Measurements from ENCODE around the gene TRPM4.

Gene TRPM4

GRCh38 chr19:49113762-49114629 is 43.6 kb upstream of the TRPM4 start, which contains the start of gene LIN7B:
Gene LIN7B (plus strand): TSS chr19:49114370. CDS start chr19:49114405, 35 bp downstream.
- Mint-ChIP-seq H3K4me3 (peak within 1 kb of the TSS; percentile 85), H3K4me1 (peaks cover 47% of the 10 kb centered on the region)

GRCh38 chr19:49114630-49115363 is 42.8 kb upstream of the TRPM4 start:
- Mint-ChIP-seq H3K36me3 (ENCODE audit: low read depth) (no peaks in the 10 kb centered on the region), H3K27ac (no peak overlapping the region), H3K4me1 (peaks cover 47% of the 10 kb centered on the region), H3K27me3 (ENCODE audit: low read depth, poor library complexity) (peaks cover 18% of the 10 kb centered on the region), H3K9me3 (no peaks in the 10 kb centered on the region), H3K4me3 (peak overlapping the region; percentile 85)
- peak; percentile 77 for DNase-seq
- TF ChIP-seq CTCF (IDR thresholded peaks at IDR 0.05), result no peak

More at GRCh38 chr19:49113762-49114629, 43.6 kb upstream of the TRPM4 start, which contains the start of gene LIN7B:
- DNase-seq, result peak; percentile 81
- no peak for TF ChIP-seq CTCF (IDR thresholded peaks at IDR 0.05)
- H3K36me3 Mint-ChIP-seq (ENCODE audit: low read depth), result peaks cover 7% of the 10 kb centered on the region
- no peaks in the 10 kb centered on the region for H3K9me3 Mint-ChIP-seq
- H3K27me3 Mint-ChIP-seq (ENCODE audit: low read depth, poor library complexity), result peaks cover 15% of the 10 kb centered on the region
- peak within 1 kb of the TSS; percentile 21 for H3K27ac Mint-ChIP-seq

GRCh38 chr19:49116544-49116943 is 41.0 kb upstream of the TRPM4 start:
- no peak overlapping the region for H3K27ac Mint-ChIP-seq
- H3K4me3 Mint-ChIP-seq, result peak overlapping the region; percentile 58
- no peaks in the 10 kb centered on the region for H3K9me3 Mint-ChIP-seq
- H3K27me3 Mint-ChIP-seq (ENCODE audit: low read depth, poor library complexity), result peaks cover 36% of the 10 kb centered on the region
- TF ChIP-seq CTCF (IDR thresholded peaks at IDR 0.05), result no peak
- peaks cover 47% of the 10 kb centered on the region for H3K4me1 Mint-ChIP-seq
- no peaks in the 10 kb centered on the region for H3K36me3 Mint-ChIP-seq (ENCODE audit: low read depth)
- no peak for DNase-seq

- H3K9me3 Mint-ChIP-seq, result no peaks in the 10 kb centered on the region
- H3K27ac Mint-ChIP-seq, result peak overlapping the region; percentile 77
- peak overlapping the region; percentile 77 for H3K4me3 Mint-ChIP-seq
- no peaks in the 10 kb centered on the region for H3K36me3 Mint-ChIP-seq (ENCODE audit: low read depth)
- peaks cover 49% of the 10 kb centered on the region for H3K27me3 Mint-ChIP-seq (ENCODE audit: low read depth, poor library complexity)
- no peak for TF ChIP-seq CTCF (IDR thresholded peaks at IDR 0.05)
- H3K4me1 Mint-ChIP-seq, result peaks cover 42% of the 10 kb centered on the region
- no peak for DNase-seq
These were observed 39.7 kb upstream of the TRPM4 start for GRCh38 chr19:49117677-49118564.

GRCh38 chr19:49118565-49119410 is 38.8 kb upstream of the TRPM4 start, which contains the start of gene C19orf73:
Gene C19orf73 (minus strand): TSS chr19:49119143. CDS start chr19:49119022, 121 bp downstream.
- peak within 1 kb of the TSS; percentile 77 for H3K4me3 Mint-ChIP-seq
- DNase-seq, result peak; percentile 96
- peaks cover 34% of the 10 kb centered on the region for H3K4me1 Mint-ChIP-seq
- no peaks in the 10 kb centered on the region for H3K9me3 Mint-ChIP-seq
- H3K27ac Mint-ChIP-seq, result peak within 1 kb of the TSS; percentile 77
- TF ChIP-seq CTCF (IDR thresholded peaks at IDR 0.05), result no peak
- H3K36me3 Mint-ChIP-seq (ENCODE audit: low read depth), result no peaks in the 10 kb centered on the region
- H3K27me3 Mint-ChIP-seq (ENCODE audit: low read depth, poor library complexity), result peaks cover 53% of the 10 kb centered on the region
